Endodermal cell (in vitro differentiated cells): Measurements from ENCODE around the gene ZC2HC1B. TPM values are rescaled to one million over a fixed set of nuclear protein-coding genes. Genes with fewer than 3 reads are reported as not detected.

Experiments
- DNase-seq: peaks from one replicate; pipeline ENCODE4 v3.0.0-alpha.2; 2017
- H3K27ac ChIP-seq: 2 replicates; pipeline ENCODE4 v1.5.1; 2013; ENCODE audit warnings: mild to moderate bottlenecking, low read depth, low read length, moderate library complexity
- H3K27me3 ChIP-seq: 2 replicates; pipeline ENCODE4 v1.6.1; 2013; ENCODE audit warnings: mild to moderate bottlenecking, low read length, moderate library complexity; ENCODE audit not compliant: insufficient read depth, control insufficient read depth, poor library complexity, severe bottlenecking
- H3K36me3 ChIP-seq: 2 replicates; pipeline ENCODE4 v1.7.0; 2013; ENCODE audit warnings: mild to moderate bottlenecking, low read length, moderate library complexity; ENCODE audit not compliant: control insufficient read depth, insufficient read depth
- H3K4me1 ChIP-seq: one replicate; pipeline ENCODE4 v1.7.0; 2013; ENCODE audit warnings: low read length; ENCODE audit not compliant: control insufficient read depth, insufficient read depth
- H3K4me3 ChIP-seq: 2 replicates; pipeline ENCODE4 v1.5.1; 2013; ENCODE audit warnings: mild to moderate bottlenecking, low read length, moderate library complexity
- H3K9ac ChIP-seq: 2 replicates; pipeline ENCODE4 v1.6.1; 2013; ENCODE audit warnings: mild to moderate bottlenecking, low read length, moderate library complexity; ENCODE audit not compliant: poor library complexity, severe bottlenecking; ENCODE audit errors: extremely low read depth
- H3K9me3 ChIP-seq: 2 replicates; pipeline ENCODE4 v1.6.1; 2013; ENCODE audit warnings: mild to moderate bottlenecking, low read length, moderate library complexity; ENCODE audit not compliant: control insufficient read depth
- H3K27ac Mint-ChIP-seq: 2 replicates; pipeline ENCODE4 v1.8.0; 2020; ENCODE audit warnings: mixed read lengths
- H3K27me3 Mint-ChIP-seq: 2 replicates; pipeline ENCODE4 v1.8.0; 2021; ENCODE audit warnings: mild to moderate bottlenecking, mixed read lengths; ENCODE audit not compliant: insufficient read depth
- H3K36me3 Mint-ChIP-seq: 2 replicates; pipeline ENCODE4 v1.8.0; 2020; ENCODE audit warnings: low read depth, mixed read lengths
- H3K4me1 Mint-ChIP-seq: 2 replicates; pipeline ENCODE4 v1.8.0; 2020; ENCODE audit warnings: mixed read lengths
- H3K4me3 Mint-ChIP-seq: 2 replicates; pipeline ENCODE4 v1.8.0; 2020; ENCODE audit warnings: mild to moderate bottlenecking, moderate library complexity, mixed read lengths
- H3K9me3 Mint-ChIP-seq: 2 replicates; pipeline ENCODE4 v1.8.0; 2020; ENCODE audit warnings: mild to moderate bottlenecking, mixed read lengths
- CTCF ChIP-seq: fragments of 200-600 bp; sonication (generic); conservative IDR thresholded peaks from 2 replicates; pipeline ENCODE4 v1.5.0; 2021; ENCODE audit warnings: antibody characterized with exemption, mild to moderate bottlenecking
- WGBS, 2 experiments: methylation state at CpG; one replicate each; pipeline versions ENCODE4 v1.1.5 to v1.1.7; 2013; ENCODE audit warnings: missing lambda C conversion rate in 2 of 2, mixed read lengths in 1 of 2; ENCODE audit not compliant: insufficient coverage in 1 of 2, insufficient read length in 1 of 2; 5-methylcytosine and 5-hydroxymethylcytosine counted together
- total RNA-seq, 2 donors: library from RNA; stranded (reverse); fragmentation: NEBNext Ultra II Directional in 1 of 2; extraction: Animal tissue kit (Norgen Biotek cat#: 25700) in 1 of 2; gene quantifications; 2 replicates in 1 of 2; 3 replicates in 1 of 2; pipeline ENCODE4 v1.2.1, GENCODE V29; 2021

ZC2HC1B gene
- total RNA-seq, 2 donors from 2014 or later = not detected

GRCh38 chr6:143961066-143961465 lies 96.8 kb downstream of the ZC2HC1B start:
- peaks cover 73% of the 10 kb centered on the region for H3K27me3 Mint-ChIP-seq
- no peak for DNase-seq

GRCh38 chr6:143961886-143962878 lies 97.9 kb downstream of the ZC2HC1B start:
- H3K9ac ChIP-seq = no peak overlapping the region
- no peaks in the 10 kb centered on the region for H3K36me3 ChIP-seq
- DNase-seq = peak; percentile 75
- H3K9me3 ChIP-seq = no peaks in the 10 kb centered on the region
- Mint-ChIP-seq H3K27me3 (peaks cover 84% of the 10 kb centered on the region), H3K36me3 (no peaks in the 10 kb centered on the region), H3K9me3 (no peaks in the 10 kb centered on the region), H3K4me3 (no peak overlapping the region), H3K4me1 (peaks cover 76% of the 10 kb centered on the region), H3K27ac (no peak overlapping the region)
- peak overlapping the region; percentile 87 for H3K27ac ChIP-seq
- peak; percentile 82 for TF ChIP-seq CTCF
- H3K4me3 ChIP-seq = peak overlapping the region; percentile 12
- peaks cover 29% of the 10 kb centered on the region for H3K27me3 ChIP-seq
- peaks cover 45% of the 10 kb centered on the region for H3K4me1 ChIP-seq
- 13 to 31% methylated on average over 9 to 11 of the region's 12 CpGs for WGBS, 2 experiments

More at GRCh38 chr6:143961066-143961465, 96.8 kb downstream of the ZC2HC1B start:
- Histone ChIP-seq H3K9me3 (no peaks in the 10 kb centered on the region), H3K4me3 (no peak overlapping the region), H3K4me1 (peaks cover 45% of the 10 kb centered on the region), H3K27ac (no peak overlapping the region), H3K27me3 (peaks cover 18% of the 10 kb centered on the region), H3K9ac (no peak overlapping the region), H3K36me3 (no peaks in the 10 kb centered on the region)
- Mint-ChIP-seq H3K4me3 (no peak overlapping the region), H3K27ac (no peak overlapping the region), H3K36me3 (no peaks in the 10 kb centered on the region), H3K4me1 (peaks cover 76% of the 10 kb centered on the region), H3K9me3 (no peaks in the 10 kb centered on the region)
- no peak for TF ChIP-seq CTCF
- 69 to 71% methylated on average over 3 of the region's 3 CpGs for WGBS, 2 experiments

GRCh38 chr6:143963158-143963919 lies 99.1 kb downstream of the ZC2HC1B start:
- DNase-seq = peak; percentile 71
- Histone ChIP-seq H3K9ac (no peak overlapping the region), H3K27me3 (peaks cover 41% of the 10 kb centered on the region), H3K9me3 (no peaks in the 10 kb centered on the region), H3K36me3 (no peaks in the 10 kb centered on the region), H3K27ac (peak overlapping the region; percentile 87), H3K4me3 (peak overlapping the region; percentile 14), H3K4me1 (peaks cover 41% of the 10 kb centered on the region)
- H3K27me3 Mint-ChIP-seq = peaks cover 95% of the 10 kb centered on the region
- 21 to 39% methylated on average over 5 to 7 of the region's 7 CpGs for WGBS, 2 experiments
- no peak overlapping the region for H3K27ac Mint-ChIP-seq
- no peak for TF ChIP-seq CTCF
- H3K36me3 Mint-ChIP-seq = no peaks in the 10 kb centered on the region
- no peaks in the 10 kb centered on the region for H3K9me3 Mint-ChIP-seq
- peaks cover 67% of the 10 kb centered on the region for H3K4me1 Mint-ChIP-seq
- no peak overlapping the region for H3K4me3 Mint-ChIP-seq
